Peyer's patch (tissue), 4 donors: ENCODE results near the gene UST. TPM values are rescaled to one million over a fixed set of nuclear protein-coding genes. Genes with fewer than 3 reads are reported as not detected.

ENCODE experiments used
- DNase-seq, 3 donors: peaks; one replicate each; pipeline ENCODE4 v3.0.0-alpha.2; 2017 to 2019
- H3K27ac ChIP-seq, 4 donors: fragments of 200-600 bp; sonication (generic); one replicate each; pipeline ENCODE4 v1.5.1; 2016 to 2019
- H3K27me3 ChIP-seq, 2 donors: fragments of 200-600 bp; sonication (generic); one replicate each; pipeline ENCODE4 v1.5.1; 2019
- H3K36me3 ChIP-seq, 3 donors: fragments of 200-600 bp; sonication (generic); one replicate each; pipeline ENCODE4 v1.5.1; 2016 to 2019
- H3K4me1 ChIP-seq, 4 donors: fragments of 200-600 bp; sonication (generic); one replicate each; pipeline ENCODE4 v1.5.1; 2016 to 2019
- H3K4me3 ChIP-seq, 4 donors: fragments of 200-600 bp; sonication (generic); 1 replicate in 3 of 4; 2 replicates in 1 of 4; pipeline ENCODE4 v1.5.1; 2016 to 2019; ENCODE audit warnings: mild to moderate bottlenecking in 1 of 4
- H3K9me3 ChIP-seq, 4 donors: fragments of 200-600 bp; sonication (generic); one replicate each; pipeline ENCODE4 v1.5.1; 2016 to 2019; ENCODE audit warnings: mild to moderate bottlenecking in 1 of 4
- CTCF ChIP-seq, 6 experiments: fragments of 450-650 bp in 4 of 6; fragments of 200-600 bp in 2 of 6; sonication (generic) in 1 of 6; IDR thresholded peaks; one replicate each; pipeline ENCODE4 v1.5.1; 2017 to 2019; ENCODE audit warnings: antibody characterized with exemption in 6 of 6, mild to moderate bottlenecking in 3 of 6, moderate library complexity in 1 of 6
- POLR2A ChIP-seq, 2 donors: fragments of 450-650 bp; IDR thresholded peaks; one replicate each; pipeline ENCODE4 v1.5.1; 2017; ENCODE audit warnings: antibody characterized with exemption in 2 of 2, mild to moderate bottlenecking in 2 of 2, moderate library complexity in 2 of 2
- total RNA-seq, 4 donors: library from RNA; depleted of rRNA; stranded (reverse); fragments of >200 nt; gene quantifications; one replicate each; pipeline ENCODE4 v1.1.0, GENCODE V29; 2016

UST gene
- total RNA-seq, 4 donors from 2014 or later = 3.0 to 37.1 (median 4.6) TPM

GRCh38 chr6:149071997-149072396 lies 325.2 kb downstream of the UST start:
- DNase-seq = no peak
- H3K4me3 ChIP-seq = no peak overlapping the region
- TF ChIP-seq POLR2A (IDR thresholded peaks at IDR 0.05) (no peak), CTCF (IDR thresholded peaks at IDR 0.05) (no peak)
- no peaks in the 10 kb centered on the region for H3K9me3 ChIP-seq
- H3K27me3 ChIP-seq = no peaks in the 10 kb centered on the region
- no peaks in the 10 kb centered on the region for H3K4me1 ChIP-seq
- no peaks in the 10 kb centered on the region for H3K36me3 ChIP-seq
- H3K27ac ChIP-seq = no peak overlapping the region

- no peak for DNase-seq
- no peak overlapping the region for H3K27ac ChIP-seq
- H3K36me3 ChIP-seq = no peaks in the 10 kb centered on the region
- H3K4me3 ChIP-seq = no peak overlapping the region
- TF ChIP-seq CTCF (IDR thresholded peaks at IDR 0.05) = no peak
- no peaks in the 10 kb centered on the region for H3K27me3 ChIP-seq
- no peaks in the 10 kb centered on the region for H3K9me3 ChIP-seq
- peaks cover 0 to 5% (median 0%) of the 10 kb centered on the region in 4 donors for H3K4me1 ChIP-seq
Observed at GRCh38 chr6:149074832-149075258, 328.0 kb downstream of the UST start.

GRCh38 chr6:149075616-149076354 lies 329.0 kb downstream of the UST start:
- no peak overlapping the region for H3K4me3 ChIP-seq
- DNase-seq = no peak
- H3K27ac ChIP-seq = no peak overlapping the region

GRCh38 chr6:149076355-149076734 lies 329.5 kb downstream of the UST start:
- no peaks in the 10 kb centered on the region for H3K27me3 ChIP-seq
- DNase-seq = no peak
- H3K27ac ChIP-seq = no peak overlapping the region
- no peak overlapping the region for H3K4me3 ChIP-seq
- H3K4me1 ChIP-seq = peaks cover 0 to 11% (median 0%) of the 10 kb centered on the region in 4 donors
- TF ChIP-seq POLR2A (IDR thresholded peaks at IDR 0.05) = no peak
- TF ChIP-seq CTCF (IDR thresholded peaks at IDR 0.05) = no peak
- no peaks in the 10 kb centered on the region for H3K9me3 ChIP-seq
- H3K36me3 ChIP-seq = no peaks in the 10 kb centered on the region

More at GRCh38 chr6:149075616-149076354, 329.0 kb downstream of the UST start:
- Histone ChIP-seq H3K27me3 (no peaks in the 10 kb centered on the region), H3K36me3 (no peaks in the 10 kb centered on the region), H3K4me1 (peaks cover 0 to 11% (median 0%) of the 10 kb centered on the region in 4 donors), H3K9me3 (no peaks in the 10 kb centered on the region)
- TF ChIP-seq CTCF (IDR thresholded peaks at IDR 0.05) = no peak
- no peak for TF ChIP-seq POLR2A (IDR thresholded peaks at IDR 0.05)

- Histone ChIP-seq H3K27ac (no peak overlapping the region), H3K4me1 (peaks cover 0 to 11% (median 0%) of the 10 kb centered on the region in 4 donors), H3K36me3 (no peaks in the 10 kb centered on the region), H3K27me3 (no peaks in the 10 kb centered on the region), H3K4me3 (no peak overlapping the region), H3K9me3 (no peaks in the 10 kb centered on the region)
- TF ChIP-seq POLR2A (IDR thresholded peaks at IDR 0.05) = no peak
- TF ChIP-seq CTCF (IDR thresholded peaks at IDR 0.05) = no peak
- no peak for DNase-seq
Observed at GRCh38 chr6:149077208-149077607, 330.4 kb downstream of the UST start.
